HK-2 (cell line): Measurements from ENCODE around the gene PROK1.
"Not testable (repeated sequence)": the region's sequence is repeated elsewhere in the genome, so short reads cannot be mapped to it uniquely, and the experiment has no call there.

Experiments used
- DNase-seq: peaks from one replicate; pipeline ENCODE4 v3.0.0-alpha.2; 2018; ENCODE audit not compliant: unreplicated experiment

Gene PROK1

GRCh38 chr1:110433803-110434202 lies 17.1 kb upstream of the PROK1 start:
- DNase-seq = peak; percentile 57

GRCh38 chr1:110434946-110435345 lies 16.0 kb upstream of the PROK1 start:
- DNase-seq = no peak

- no peak for DNase-seq
These were observed 14.3 kb upstream of the PROK1 start for GRCh38 chr1:110436635-110437034.

GRCh38 chr1:110437645-110438299 lies 13.2 kb upstream of the PROK1 start:
- DNase-seq = not testable (repeated sequence)

DNA sequence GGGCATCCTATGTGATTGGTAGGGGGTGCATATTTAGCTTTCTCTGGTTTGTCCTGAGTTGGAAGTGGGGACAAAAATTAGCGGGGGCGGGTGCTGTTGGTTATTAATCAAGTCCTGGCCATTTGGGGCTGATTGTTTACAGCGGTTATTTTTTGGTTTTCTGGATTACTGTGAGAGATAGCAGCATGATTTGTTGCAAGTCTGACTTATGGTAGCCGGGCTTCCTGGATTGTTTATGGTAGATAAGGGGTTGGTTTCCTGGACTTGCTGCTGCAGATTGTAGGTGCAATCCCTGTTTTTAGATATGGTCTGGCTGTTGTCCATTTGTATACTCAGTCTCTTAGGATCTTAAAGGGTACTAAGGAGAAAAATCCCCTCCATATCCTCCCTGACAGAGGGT lies 12.1 kb upstream of the PROK1 start:
- DNase-seq = no peak

DNA sequence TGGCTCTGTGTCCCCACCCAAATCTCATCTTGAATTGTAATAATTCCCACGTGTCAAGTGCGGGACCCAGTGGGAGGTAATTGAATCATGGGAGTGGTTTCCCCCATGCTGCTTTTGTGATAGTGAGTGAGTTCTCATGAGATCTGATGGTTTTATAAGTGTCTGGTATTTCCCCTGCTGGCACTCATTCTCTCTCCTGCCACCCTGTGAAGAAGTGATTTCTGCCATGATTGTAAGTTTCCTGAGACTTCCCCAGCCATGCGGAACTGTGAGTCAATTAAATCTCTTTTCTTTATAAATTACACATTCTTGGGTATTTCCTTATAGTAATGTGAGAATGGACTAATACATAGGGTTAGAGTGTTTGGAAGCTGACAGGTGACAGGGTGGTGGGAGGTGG lies 11.1 kb upstream of the PROK1 start:
- DNase-seq = not testable (repeated sequence)

GRCh38 chr1:110440877-110441276 lies 10.1 kb upstream of the PROK1 start:
- DNase-seq = peak; percentile 8

DNA sequence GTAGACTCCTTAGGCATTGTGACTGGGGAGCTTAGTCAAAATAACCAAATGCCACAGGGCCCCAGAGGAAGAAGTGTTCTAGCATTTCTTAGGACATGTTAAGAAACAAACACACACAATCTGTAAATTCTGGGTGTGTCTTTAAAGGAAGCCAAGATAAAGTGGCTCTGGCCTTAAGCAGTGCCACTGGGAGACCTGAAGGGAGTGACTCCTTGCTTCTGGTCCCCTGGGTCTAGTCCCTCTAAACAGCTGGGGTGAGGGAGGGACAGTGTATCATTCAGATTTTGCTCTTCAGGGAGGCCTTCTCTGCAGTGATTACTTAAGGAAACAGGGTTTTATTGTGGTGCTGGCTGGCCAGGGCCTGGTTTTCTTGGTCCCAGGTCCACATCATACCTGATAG lies 9.1 kb upstream of the PROK1 start:
- no peak for DNase-seq

DNA sequence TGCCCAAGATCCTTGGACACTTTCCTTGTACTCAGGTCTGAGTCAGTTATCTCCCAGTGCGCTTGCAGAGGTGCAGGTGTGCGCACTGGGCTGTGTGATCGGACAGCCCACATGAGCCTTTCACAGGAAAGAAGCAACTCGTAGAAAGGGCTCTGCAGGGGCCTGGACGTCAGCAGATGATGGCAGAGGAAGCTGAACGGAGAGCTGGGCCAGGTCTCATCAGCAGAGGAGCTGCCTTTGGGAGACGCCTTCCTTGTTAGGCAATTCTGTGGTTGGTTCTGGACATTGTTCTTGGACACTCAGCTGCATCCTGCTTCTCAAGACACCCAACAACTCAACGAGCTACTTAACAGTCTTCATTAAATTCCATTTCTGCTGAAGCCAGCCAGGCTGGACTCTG lies 7.5 kb upstream of the PROK1 start:
- DNase-seq = no peak

- DNase-seq = no peak
These were observed 6.4 kb upstream of the PROK1 start for GRCh38 chr1:110444561-110444960.

DNA sequence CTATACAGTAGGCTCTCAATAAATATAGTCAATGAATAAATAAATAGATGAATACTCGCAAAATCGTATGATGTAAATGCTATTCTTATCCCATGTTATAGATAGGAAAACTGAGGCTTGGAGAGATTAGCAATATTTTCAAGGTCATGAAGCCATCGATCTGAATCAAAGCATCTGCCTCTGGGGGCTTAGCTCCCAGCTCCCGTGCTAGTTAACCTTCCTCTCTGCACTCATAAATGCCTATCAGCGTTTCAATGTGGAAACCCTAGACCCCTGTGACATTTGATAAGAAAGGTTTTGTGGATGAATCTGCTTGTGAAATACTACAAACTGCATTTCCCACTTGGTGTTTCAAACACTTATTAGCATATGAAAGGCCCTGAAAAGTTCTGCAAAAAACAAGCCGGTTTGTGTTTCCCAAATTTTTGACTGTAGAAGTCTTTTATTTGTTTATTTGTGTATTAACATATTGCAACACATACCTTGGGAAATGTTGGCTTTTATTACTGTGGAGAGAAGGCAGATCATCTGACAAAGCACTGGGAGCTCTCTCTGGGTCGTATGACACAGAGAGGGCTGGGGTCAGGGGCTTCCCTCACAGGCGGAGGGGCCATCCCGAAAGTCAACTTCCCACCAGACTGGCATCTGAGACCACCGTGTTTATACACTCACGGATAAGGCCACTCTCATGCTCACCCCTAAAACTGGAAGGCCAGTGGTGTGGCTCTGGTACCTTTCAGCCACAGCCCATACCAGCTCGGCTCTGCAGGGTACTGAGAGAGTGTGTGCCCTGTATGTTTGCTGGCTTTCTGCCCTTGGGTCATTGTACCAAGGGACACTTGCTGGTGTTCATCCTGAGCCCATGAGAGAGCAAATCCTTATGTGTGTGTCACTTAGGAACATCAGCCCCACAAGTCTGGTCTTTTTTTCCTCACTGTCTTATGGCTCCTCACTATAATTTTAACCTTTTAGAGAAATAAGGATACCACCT lies 993 bp upstream of the PROK1 start:
- no peak for DNase-seq

GRCh38 chr1:110452330-110452729 lies 1.4 kb downstream of the PROK1 start:
- no peak for DNase-seq

- DNase-seq = no peak
These were observed 2.9 kb downstream of the PROK1 start for GRCh38 chr1:110453829-110454228.

DNA sequence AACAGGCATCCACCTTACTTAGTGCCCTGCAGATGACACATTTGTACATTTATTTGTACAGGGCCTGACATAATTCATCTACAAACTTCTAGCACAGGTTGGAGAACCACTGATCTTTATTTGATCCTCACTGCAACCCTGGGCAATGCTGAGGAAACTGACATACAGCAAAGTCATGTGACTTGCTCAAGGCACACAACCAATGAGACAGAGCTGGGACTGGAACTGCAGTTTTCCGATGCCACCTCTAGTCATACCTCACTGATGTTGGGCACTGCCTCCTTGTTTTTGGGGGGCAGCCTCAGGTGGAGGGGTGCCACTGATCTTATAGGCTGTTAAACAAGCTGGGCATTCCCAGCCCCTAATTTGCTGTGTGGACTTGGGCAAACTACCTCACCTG lies 3.4 kb downstream of the PROK1 start:
- no peak for DNase-seq

DNA sequence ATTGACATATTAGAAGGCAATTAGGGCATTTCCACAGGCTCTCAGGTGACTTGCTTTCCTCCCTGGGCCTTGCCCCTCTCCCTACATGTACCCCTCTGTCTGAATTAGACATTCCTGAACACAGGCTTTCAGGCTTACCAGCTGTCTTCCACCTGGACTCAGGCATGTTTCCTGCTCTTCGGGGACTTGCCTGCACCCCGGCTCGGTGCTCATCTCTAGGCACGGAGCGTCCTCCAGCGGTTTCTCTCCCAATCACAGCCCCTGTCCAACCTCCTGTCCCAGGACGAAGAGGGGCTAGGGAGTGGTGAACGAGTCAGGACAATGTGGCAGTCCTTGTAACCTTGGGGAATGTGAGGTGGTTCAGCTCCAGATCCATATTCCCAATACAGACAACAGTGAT lies 4.2 kb downstream of the PROK1 start:
- DNase-seq = no peak

- no peak for DNase-seq
These were observed 6.3 kb downstream of the PROK1 start for GRCh38 chr1:110457206-110457605.

DNA sequence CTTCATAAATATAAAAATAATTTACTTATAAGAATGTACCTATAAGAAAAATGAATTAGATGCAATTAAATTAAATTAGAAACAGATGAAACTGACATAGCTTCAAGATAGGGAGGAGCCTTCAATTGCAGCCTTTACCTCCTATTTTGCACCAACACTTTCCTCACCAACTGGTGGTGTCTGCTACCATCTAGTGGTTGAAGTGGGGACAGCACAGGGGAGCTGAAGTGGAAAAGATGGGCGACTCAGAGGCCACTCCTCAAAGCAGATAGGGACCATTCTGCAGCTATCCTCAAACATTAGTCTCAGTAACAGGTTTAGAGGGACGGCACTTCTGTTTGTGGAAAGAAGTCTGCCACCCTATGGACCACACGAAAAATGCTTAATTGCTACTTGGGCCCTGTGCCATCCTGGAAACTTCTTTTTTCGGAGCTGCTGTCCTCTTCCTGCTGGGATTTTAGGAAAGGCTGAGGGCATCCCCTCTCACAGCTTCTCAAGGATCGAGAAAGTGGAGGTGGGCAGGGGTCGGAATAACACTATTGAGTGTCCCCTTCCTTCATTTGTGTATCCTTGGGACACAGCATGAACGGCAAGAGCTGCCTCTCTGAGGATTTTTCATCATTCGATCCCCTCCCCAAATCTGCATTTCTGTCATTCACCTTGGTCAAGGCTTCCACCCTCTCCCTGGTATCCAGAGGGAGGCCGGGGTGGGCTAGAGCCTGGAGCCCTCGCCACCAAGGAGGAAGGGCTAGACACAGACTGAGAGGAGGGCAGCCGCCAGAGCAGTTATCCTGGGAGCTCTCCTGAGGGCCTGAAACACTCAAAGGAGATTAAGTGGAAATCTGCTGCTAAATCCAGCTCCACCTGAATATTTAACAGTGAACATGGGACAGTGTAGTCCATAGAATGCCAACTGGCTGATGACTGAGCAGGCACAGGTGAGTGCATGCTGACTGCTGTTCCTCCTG lies 9.6 kb downstream of the PROK1 start:
- peak; percentile 74 for DNase-seq

GRCh38 chr1:110462093-110462492 lies 11.1 kb downstream of the PROK1 start:
- no peak for DNase-seq

GRCh38 chr1:110462964-110463363 lies 12.0 kb downstream of the PROK1 start:
- no peak for DNase-seq

- no peak for DNase-seq
These were observed 12.8 kb downstream of the PROK1 start for GRCh38 chr1:110463725-110464124.

DNA sequence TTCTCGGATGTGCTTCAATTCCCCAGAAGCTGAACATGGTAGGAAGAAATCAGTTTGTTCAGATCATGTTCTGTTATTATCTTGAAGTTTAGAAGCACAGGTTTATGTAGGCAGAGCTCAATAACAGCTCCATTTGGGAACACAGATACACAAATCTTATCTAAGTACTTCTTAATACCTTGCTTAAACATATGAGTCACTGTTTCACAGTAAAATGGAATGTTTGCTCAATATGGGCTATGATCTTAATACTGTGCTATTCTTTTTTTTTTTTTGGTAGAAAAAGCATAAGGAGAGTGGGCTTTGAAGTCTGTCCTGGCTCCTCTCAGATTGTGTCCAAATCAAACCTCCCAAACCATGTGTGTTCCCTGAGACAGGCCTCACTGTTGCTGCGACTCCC lies 13.4 kb downstream of the PROK1 start:
- no peak for DNase-seq
